OCI-LY1 (cell line): Measurements from ENCODE around the gene BTBD16.

Source experiments
- EZH2 ChIP-seq: fragments of 200-600 bp; sonication (generic), shearing (Covaris generic); IDR thresholded peaks from 2 replicates; pipeline ENCODE4 v1.8.0; 2017; ENCODE audit warnings: borderline replicate concordance, mixed run types, mild to moderate bottlenecking, antibody characterized with exemption, low read length, moderate library complexity, mixed read lengths
- TF ChIP-seq, protein P1 (sequence below): fragments of 200-600 bp; sonication (generic), shearing (Covaris generic); IDR thresholded peaks from 2 replicates; pipeline ENCODE4 v1.5.1; 2017; ENCODE audit warnings: mild to moderate bottlenecking, antibody characterized with exemption, low read length, moderate library complexity, mixed read lengths

- TF ChIP-seq, protein P1, sequence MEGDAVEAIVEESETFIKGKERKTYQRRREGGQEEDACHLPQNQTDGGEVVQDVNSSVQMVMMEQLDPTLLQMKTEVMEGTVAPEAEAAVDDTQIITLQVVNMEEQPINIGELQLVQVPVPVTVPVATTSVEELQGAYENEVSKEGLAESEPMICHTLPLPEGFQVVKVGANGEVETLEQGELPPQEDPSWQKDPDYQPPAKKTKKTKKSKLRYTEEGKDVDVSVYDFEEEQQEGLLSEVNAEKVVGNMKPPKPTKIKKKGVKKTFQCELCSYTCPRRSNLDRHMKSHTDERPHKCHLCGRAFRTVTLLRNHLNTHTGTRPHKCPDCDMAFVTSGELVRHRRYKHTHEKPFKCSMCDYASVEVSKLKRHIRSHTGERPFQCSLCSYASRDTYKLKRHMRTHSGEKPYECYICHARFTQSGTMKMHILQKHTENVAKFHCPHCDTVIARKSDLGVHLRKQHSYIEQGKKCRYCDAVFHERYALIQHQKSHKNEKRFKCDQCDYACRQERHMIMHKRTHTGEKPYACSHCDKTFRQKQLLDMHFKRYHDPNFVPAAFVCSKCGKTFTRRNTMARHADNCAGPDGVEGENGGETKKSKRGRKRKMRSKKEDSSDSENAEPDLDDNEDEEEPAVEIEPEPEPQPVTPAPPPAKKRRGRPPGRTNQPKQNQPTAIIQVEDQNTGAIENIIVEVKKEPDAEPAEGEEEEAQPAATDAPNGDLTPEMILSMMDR: no peak
- no peak for TF ChIP-seq EZH2
These were observed 30.1 kb downstream of the BTBD16 start for GRCh38 chr10:122301055-122301810.
